Bronchial epithelial cell (primary cell): ENCODE data around the gene MVD. TPM values are rescaled to one million over a fixed set of nuclear protein-coding genes. Genes with fewer than 3 reads are reported as not detected.

Source experiments
- DNase-seq: peaks from one replicate; pipeline ENCODE4 v3.0.0-alpha.2; 2010; ENCODE audit warnings: low read depth
- FAIRE-seq: peaks from 2 replicates; lab custom pipeline; 2011; peaks lifted over from hg19 to GRCh38; lab: Jason Lieb, UNC
- H3K27me3 ChIP-seq: 2 replicates; pipeline ENCODE4 v1.5.1; 2011; ENCODE audit warnings: low read length; ENCODE audit not compliant: control insufficient read depth, insufficient read depth
- H3K36me3 ChIP-seq: 2 replicates; pipeline ENCODE4 v1.5.1; 2011; ENCODE audit warnings: low read length; ENCODE audit not compliant: control insufficient read depth, insufficient read depth
- H3K4me3 ChIP-seq: 2 replicates; pipeline ENCODE4 v1.5.1; 2011; ENCODE audit warnings: mild to moderate bottlenecking, low read depth, low read length, control low read depth
- CTCF ChIP-seq: IDR thresholded peaks from 2 replicates; pipeline ENCODE4 v1.5.1; 2011; ENCODE audit warnings: mild to moderate bottlenecking, moderate library complexity, low read length, control low read depth, inconsistent platforms; ENCODE audit not compliant: insufficient read depth, severe bottlenecking
- total RNA-seq: library from RNA; depleted of rRNA; stranded (reverse); fragments of >200 nt; gene quantifications from 2 replicates; pipeline ENCODE4 v1.2.1, GENCODE V29; 2014

The MVD gene
- total RNA-seq, 1 donor from 2014 or later: 56.6 TPM

GRCh38 chr16:88701581-88702370, 38.9 kb upstream of the MVD start:
- FAIRE-seq (no peak), DNase-seq (no peak)
- peaks cover 1% of the 10 kb centered on the region for H3K36me3 ChIP-seq
- H3K4me3 ChIP-seq: no peak overlapping the region
- no peak for TF ChIP-seq CTCF
- H3K27me3 ChIP-seq: no peaks in the 10 kb centered on the region

- no peak for TF ChIP-seq CTCF
- DNase-seq: peak; percentile 40
- Histone ChIP-seq H3K36me3 (peaks cover 3% of the 10 kb centered on the region), H3K4me3 (no peak overlapping the region), H3K27me3 (no peaks in the 10 kb centered on the region)
- FAIRE-seq: no peak
Measured at GRCh38 chr16:88700636-88701482, 38.0 kb upstream of the MVD start.

GRCh38 chr16:88700322-88700635, 37.4 kb upstream of the MVD start:
- TF ChIP-seq CTCF: no peak
- no peak for DNase-seq
- H3K36me3 ChIP-seq: peaks cover 3% of the 10 kb centered on the region
- no peaks in the 10 kb centered on the region for H3K27me3 ChIP-seq
- FAIRE-seq: no peak
- no peak overlapping the region for H3K4me3 ChIP-seq

GRCh38 chr16:88699180-88699579, 36.3 kb upstream of the MVD start:
- Histone ChIP-seq H3K36me3 (peaks cover 3% of the 10 kb centered on the region), H3K4me3 (no peak overlapping the region), H3K27me3 (no peaks in the 10 kb centered on the region)
- DNase-seq (no peak), FAIRE-seq (no peak)
- TF ChIP-seq CTCF: no peak

GRCh38 chr16:88698646-88699045, 35.8 kb upstream of the MVD start:
- DNase-seq (no peak), FAIRE-seq (no peak)
- Histone ChIP-seq H3K36me3 (peaks cover 3% of the 10 kb centered on the region), H3K4me3 (no peak overlapping the region), H3K27me3 (no peaks in the 10 kb centered on the region)
- no peak for TF ChIP-seq CTCF
